Measurements from ENCODE around the gene CCDC122. TPM values are rescaled to one million over a fixed set of nuclear protein-coding genes. Genes with fewer than 3 reads are reported as not detected.
A peak's percentile ranks its signal among the peaks of the same experiment; 100 is the strongest.

The CCDC122 gene
- total RNA-seq, 1 donor from 2014 or later, result 13.1 TPM

- DNase-seq (ENCODE audit: extremely low spot score, unreplicated experiment), result no peak
- Mint-ChIP-seq H3K36me3 (no peaks in the 10 kb centered on the region), H3K27me3 (no peaks in the 10 kb centered on the region), H3K9me3 (peaks cover 4% of the 10 kb centered on the region), H3K27ac (no peak overlapping the region), H3K4me1 (ENCODE audit: unreplicated experiment) (no peaks in the 10 kb centered on the region), H3K4me3 (no peak overlapping the region)
- no peak for TF ChIP-seq CTCF (conservative IDR thresholded peaks at IDR 0.05)
Measured at GRCh38 chr13:43822969-43823368, 56.6 kb downstream of the CCDC122 start.

GRCh38 chr13:43816401-43816889, 63.1 kb downstream of the CCDC122 start:
- no peaks in the 10 kb centered on the region for H3K36me3 Mint-ChIP-seq
- no peak overlapping the region for H3K4me3 Mint-ChIP-seq
- H3K27ac Mint-ChIP-seq, result no peak overlapping the region
- TF ChIP-seq CTCF (conservative IDR thresholded peaks at IDR 0.05), result no peak
- H3K4me1 Mint-ChIP-seq (ENCODE audit: unreplicated experiment), result no peaks in the 10 kb centered on the region
- no peak for DNase-seq (ENCODE audit: extremely low spot score, unreplicated experiment)
- H3K27me3 Mint-ChIP-seq, result peaks cover 4% of the 10 kb centered on the region
- peaks cover 4% of the 10 kb centered on the region for H3K9me3 Mint-ChIP-seq

- H3K9me3 Mint-ChIP-seq, result peaks cover 4% of the 10 kb centered on the region
- no peak for DNase-seq (ENCODE audit: extremely low spot score, unreplicated experiment)
- no peak for TF ChIP-seq CTCF (conservative IDR thresholded peaks at IDR 0.05)
- no peaks in the 10 kb centered on the region for H3K4me1 Mint-ChIP-seq (ENCODE audit: unreplicated experiment)
- no peaks in the 10 kb centered on the region for H3K36me3 Mint-ChIP-seq
- no peak overlapping the region for H3K27ac Mint-ChIP-seq
- H3K27me3 Mint-ChIP-seq, result peaks cover 4% of the 10 kb centered on the region
- no peak overlapping the region for H3K4me3 Mint-ChIP-seq
Measured at GRCh38 chr13:43815204-43815603, 64.3 kb downstream of the CCDC122 start.

- Mint-ChIP-seq H3K36me3 (no peaks in the 10 kb centered on the region), H3K27ac (no peak overlapping the region), H3K4me1 (ENCODE audit: unreplicated experiment) (peaks cover 11% of the 10 kb centered on the region), H3K27me3 (peaks cover 12% of the 10 kb centered on the region), H3K4me3 (no peak overlapping the region), H3K9me3 (no peaks in the 10 kb centered on the region)
- no peak for TF ChIP-seq CTCF (conservative IDR thresholded peaks at IDR 0.05)
- DNase-seq (ENCODE audit: extremely low spot score, unreplicated experiment), result no peak
Measured at GRCh38 chr13:43808676-43809075, 70.9 kb downstream of the CCDC122 start.

GRCh38 chr13:43805681-43806128, 73.8 kb downstream of the CCDC122 start:
- TF ChIP-seq CTCF (conservative IDR thresholded peaks at IDR 0.05), result no peak
- DNase-seq (ENCODE audit: extremely low spot score, unreplicated experiment), result no peak
- Mint-ChIP-seq H3K4me3 (no peak overlapping the region), H3K27me3 (peaks cover 12% of the 10 kb centered on the region), H3K4me1 (ENCODE audit: unreplicated experiment) (peaks cover 11% of the 10 kb centered on the region), H3K27ac (no peak overlapping the region), H3K36me3 (no peaks in the 10 kb centered on the region), H3K9me3 (no peaks in the 10 kb centered on the region)

GRCh38 chr13:43805071-43805468, 74.5 kb downstream of the CCDC122 start:
- TF ChIP-seq CTCF (conservative IDR thresholded peaks at IDR 0.05), result no peak
- Mint-ChIP-seq H3K36me3 (no peaks in the 10 kb centered on the region), H3K4me3 (no peak overlapping the region), H3K27me3 (peaks cover 12% of the 10 kb centered on the region), H3K27ac (peak overlapping the region; percentile 59), H3K4me1 (ENCODE audit: unreplicated experiment) (peaks cover 11% of the 10 kb centered on the region), H3K9me3 (no peaks in the 10 kb centered on the region)
- no peak for DNase-seq (ENCODE audit: extremely low spot score, unreplicated experiment)
